ENCODE results near the gene MYL10.

MYL10 gene

DNA sequence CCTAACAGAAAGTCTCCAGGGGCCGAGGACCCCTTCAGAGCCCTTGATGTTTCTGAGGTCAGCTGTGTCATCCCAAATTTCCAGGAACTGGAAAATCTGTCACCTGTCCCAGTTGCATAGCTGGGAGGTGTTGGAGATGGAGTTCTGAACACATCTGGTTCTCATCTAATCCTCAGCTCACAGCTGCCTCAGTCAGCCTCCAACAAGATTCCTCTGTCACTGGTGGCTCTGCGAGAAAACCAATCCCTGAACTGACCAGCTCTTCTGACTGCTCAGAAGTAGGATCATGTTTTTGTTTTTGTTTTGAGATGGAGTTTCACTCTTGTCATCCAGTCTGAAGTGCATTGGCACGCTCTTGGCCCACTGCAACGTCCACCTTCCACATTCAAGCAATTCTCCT is 37.6 kb upstream of the MYL10 start:
- Histone ChIP-seq H3K36me3 (ENCODE audit: control insufficient read depth, low read length) (no peaks in the 10 kb centered on the region), H3K4me2 (ENCODE audit: low read length) (no peak overlapping the region), H3K9me3 (ENCODE audit: control insufficient read depth, insufficient read depth, low read length) (0 out of 2 replicates have a peak, but pooled peaks cover 3% of the 10 kb centered on the region), H4K20me1 (ENCODE audit: control insufficient read depth, insufficient read depth, low read depth, low read length) (no peaks in the 10 kb centered on the region), H3K27me3 (ENCODE audit: control insufficient read depth, low read length) (no peaks in the 10 kb centered on the region), H3K4me3 (ENCODE audit: low read length) (no peak overlapping the region), H3F3A (ENCODE audit: control insufficient read depth, insufficient read depth) (no peaks in the 10 kb centered on the region), H3K9me2 (replicated peaks; ENCODE audit: control insufficient read depth, low read length) (no peaks in the 10 kb centered on the region), H3K4me1 (ENCODE audit: control insufficient read depth, low read length) (no peaks in the 10 kb centered on the region), H3K79me2 (ENCODE audit: control insufficient read depth, low read length) (no peaks in the 10 kb centered on the region), H3K27ac (ENCODE audit: low read depth, low read length) (no peak overlapping the region)
- TF ChIP-seq EZH2phosphoT487 (IDR thresholded peaks at IDR 0.05; ENCODE audit: borderline replicate concordance, low read length) = no peak
- TF ChIP-seq, protein P1, sequence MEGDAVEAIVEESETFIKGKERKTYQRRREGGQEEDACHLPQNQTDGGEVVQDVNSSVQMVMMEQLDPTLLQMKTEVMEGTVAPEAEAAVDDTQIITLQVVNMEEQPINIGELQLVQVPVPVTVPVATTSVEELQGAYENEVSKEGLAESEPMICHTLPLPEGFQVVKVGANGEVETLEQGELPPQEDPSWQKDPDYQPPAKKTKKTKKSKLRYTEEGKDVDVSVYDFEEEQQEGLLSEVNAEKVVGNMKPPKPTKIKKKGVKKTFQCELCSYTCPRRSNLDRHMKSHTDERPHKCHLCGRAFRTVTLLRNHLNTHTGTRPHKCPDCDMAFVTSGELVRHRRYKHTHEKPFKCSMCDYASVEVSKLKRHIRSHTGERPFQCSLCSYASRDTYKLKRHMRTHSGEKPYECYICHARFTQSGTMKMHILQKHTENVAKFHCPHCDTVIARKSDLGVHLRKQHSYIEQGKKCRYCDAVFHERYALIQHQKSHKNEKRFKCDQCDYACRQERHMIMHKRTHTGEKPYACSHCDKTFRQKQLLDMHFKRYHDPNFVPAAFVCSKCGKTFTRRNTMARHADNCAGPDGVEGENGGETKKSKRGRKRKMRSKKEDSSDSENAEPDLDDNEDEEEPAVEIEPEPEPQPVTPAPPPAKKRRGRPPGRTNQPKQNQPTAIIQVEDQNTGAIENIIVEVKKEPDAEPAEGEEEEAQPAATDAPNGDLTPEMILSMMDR (IDR thresholded peaks at IDR 0.05; ENCODE audit: low read depth, low read length, poor library complexity, severe bottlenecking) = no peak

DNA sequence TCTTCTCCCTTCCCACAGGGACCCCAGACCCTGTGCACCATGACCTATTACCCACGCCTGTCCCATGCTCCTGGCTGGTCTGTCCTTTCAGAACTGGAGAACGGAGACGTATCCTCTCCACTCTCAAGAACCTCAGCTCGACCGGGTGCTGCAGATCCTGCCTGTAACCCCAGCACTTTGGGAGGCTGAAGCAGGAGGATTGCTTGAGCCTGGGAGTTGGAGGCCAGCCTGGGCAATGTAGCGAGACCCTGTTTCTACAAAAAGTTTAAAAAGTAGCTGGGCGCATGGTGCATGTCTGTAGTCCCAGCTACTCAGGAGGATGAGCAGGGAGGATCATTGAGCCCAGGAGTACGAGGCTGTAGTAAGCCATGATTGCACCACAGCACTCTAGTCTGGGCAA is 37.2 kb upstream of the MYL10 start:
- no peak for TF ChIP-seq EZH2phosphoT487 (IDR thresholded peaks at IDR 0.05; ENCODE audit: borderline replicate concordance, low read length)
- TF ChIP-seq, protein P1 (IDR thresholded peaks at IDR 0.05; ENCODE audit: low read depth, low read length, poor library complexity, severe bottlenecking) = no peak
- 0 out of 2 replicates have a peak, but pooled peaks cover 3% of the 10 kb centered on the region for H3K9me3 ChIP-seq (ENCODE audit: control insufficient read depth, insufficient read depth, low read length)
- no peak overlapping the region for H3K4me3 ChIP-seq (ENCODE audit: low read length)
- H3K36me3 ChIP-seq (ENCODE audit: control insufficient read depth, low read length) = no peaks in the 10 kb centered on the region
- no peaks in the 10 kb centered on the region for H3K9me2 ChIP-seq (replicated peaks; ENCODE audit: control insufficient read depth, low read length)
- no peaks in the 10 kb centered on the region for H4K20me1 ChIP-seq (ENCODE audit: control insufficient read depth, insufficient read depth, low read depth, low read length)
- no peaks in the 10 kb centered on the region for H3K79me2 ChIP-seq (ENCODE audit: control insufficient read depth, low read length)
- no peak overlapping the region for H3K4me2 ChIP-seq (ENCODE audit: low read length)
- no peak overlapping the region for H3K27ac ChIP-seq (ENCODE audit: low read depth, low read length)
- H3K4me1 ChIP-seq (ENCODE audit: control insufficient read depth, low read length) = no peaks in the 10 kb centered on the region
- H3F3A ChIP-seq (ENCODE audit: control insufficient read depth, insufficient read depth) = no peaks in the 10 kb centered on the region
- H3K27me3 ChIP-seq (ENCODE audit: control insufficient read depth, low read length) = no peaks in the 10 kb centered on the region

DNA sequence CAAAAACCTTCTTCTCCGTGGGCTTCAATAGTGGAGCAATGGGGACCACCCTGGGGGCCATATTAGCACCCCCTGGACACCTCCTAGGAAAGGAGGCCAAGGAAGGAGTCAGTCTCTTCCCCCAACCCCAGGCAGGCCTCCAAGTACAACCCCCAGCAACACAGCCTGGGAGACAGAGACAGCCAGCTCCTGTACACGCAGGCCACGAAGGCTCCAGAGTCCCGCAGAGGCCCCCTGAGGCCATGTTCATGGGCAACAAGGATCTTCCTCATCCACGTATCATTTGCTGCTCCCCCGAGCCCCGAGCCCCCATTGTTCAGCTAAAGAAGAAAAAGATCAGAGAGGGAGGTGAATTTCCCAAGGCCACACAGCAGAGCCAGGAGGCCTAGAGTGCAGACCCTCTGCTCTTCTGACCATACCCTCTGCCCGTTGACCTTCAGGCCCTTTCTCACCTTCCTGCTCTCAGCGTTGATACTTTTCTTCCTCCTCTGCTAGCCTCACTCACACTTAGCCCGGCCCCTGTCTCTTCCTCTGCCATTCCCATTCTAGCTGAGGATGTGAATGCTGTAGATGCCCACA is 35.9 kb upstream of the MYL10 start:
- no peak overlapping the region for H3K4me3 ChIP-seq (ENCODE audit: low read length)
- no peaks in the 10 kb centered on the region for H3K79me2 ChIP-seq (ENCODE audit: control insufficient read depth, low read length)
- H3K4me1 ChIP-seq (ENCODE audit: control insufficient read depth, low read length) = no peaks in the 10 kb centered on the region
- H3K9me2 ChIP-seq (replicated peaks; ENCODE audit: control insufficient read depth, low read length) = no peaks in the 10 kb centered on the region
- H3F3A ChIP-seq (ENCODE audit: control insufficient read depth, insufficient read depth) = no peaks in the 10 kb centered on the region
- H3K4me2 ChIP-seq (ENCODE audit: low read length) = no peak overlapping the region
- H3K27me3 ChIP-seq (ENCODE audit: control insufficient read depth, low read length) = 0 out of 2 replicates have a peak, but pooled peaks cover 3% of the 10 kb centered on the region
- H3K36me3 ChIP-seq (ENCODE audit: control insufficient read depth, low read length) = no peaks in the 10 kb centered on the region
- TF ChIP-seq EZH2phosphoT487 (IDR thresholded peaks at IDR 0.05; ENCODE audit: borderline replicate concordance, low read length) = no peak
- TF ChIP-seq, protein P1 (IDR thresholded peaks at IDR 0.05; ENCODE audit: low read depth, low read length, poor library complexity, severe bottlenecking) = no peak
- no peak overlapping the region for H3K27ac ChIP-seq (ENCODE audit: low read depth, low read length)
- no peaks in the 10 kb centered on the region for H4K20me1 ChIP-seq (ENCODE audit: control insufficient read depth, insufficient read depth, low read depth, low read length)
- H3K9me3 ChIP-seq (ENCODE audit: control insufficient read depth, insufficient read depth, low read length) = 0 out of 2 replicates have a peak, but pooled peaks cover 3% of the 10 kb centered on the region
